Peyer's patch (tissue), 4 donors: ENCODE results near the gene STRN3.
"Not testable (repeated sequence)": the region's sequence is repeated elsewhere in the genome, so short reads cannot be mapped to it uniquely, and the experiment has no call there.

Experiments used
- POLR2A ChIP-seq, 2 donors: fragments of 450-650 bp; IDR thresholded peaks; one replicate each; pipeline ENCODE4 v1.5.1; 2017; ENCODE audit warnings: antibody characterized with exemption in 2 of 2, mild to moderate bottlenecking in 2 of 2, moderate library complexity in 2 of 2
- TF ChIP-seq, protein P1 (sequence below), 6 experiments: fragments of 450-650 bp in 4 of 6; fragments of 200-600 bp in 2 of 6; sonication (generic) in 1 of 6; IDR thresholded peaks; one replicate each; pipeline ENCODE4 v1.5.1; 2017 to 2019; ENCODE audit warnings: antibody characterized with exemption in 6 of 6, mild to moderate bottlenecking in 3 of 6, moderate library complexity in 1 of 6

- TF ChIP-seq, protein P1, sequence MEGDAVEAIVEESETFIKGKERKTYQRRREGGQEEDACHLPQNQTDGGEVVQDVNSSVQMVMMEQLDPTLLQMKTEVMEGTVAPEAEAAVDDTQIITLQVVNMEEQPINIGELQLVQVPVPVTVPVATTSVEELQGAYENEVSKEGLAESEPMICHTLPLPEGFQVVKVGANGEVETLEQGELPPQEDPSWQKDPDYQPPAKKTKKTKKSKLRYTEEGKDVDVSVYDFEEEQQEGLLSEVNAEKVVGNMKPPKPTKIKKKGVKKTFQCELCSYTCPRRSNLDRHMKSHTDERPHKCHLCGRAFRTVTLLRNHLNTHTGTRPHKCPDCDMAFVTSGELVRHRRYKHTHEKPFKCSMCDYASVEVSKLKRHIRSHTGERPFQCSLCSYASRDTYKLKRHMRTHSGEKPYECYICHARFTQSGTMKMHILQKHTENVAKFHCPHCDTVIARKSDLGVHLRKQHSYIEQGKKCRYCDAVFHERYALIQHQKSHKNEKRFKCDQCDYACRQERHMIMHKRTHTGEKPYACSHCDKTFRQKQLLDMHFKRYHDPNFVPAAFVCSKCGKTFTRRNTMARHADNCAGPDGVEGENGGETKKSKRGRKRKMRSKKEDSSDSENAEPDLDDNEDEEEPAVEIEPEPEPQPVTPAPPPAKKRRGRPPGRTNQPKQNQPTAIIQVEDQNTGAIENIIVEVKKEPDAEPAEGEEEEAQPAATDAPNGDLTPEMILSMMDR (IDR thresholded peaks at IDR 0.05) = not testable (repeated sequence)
- TF ChIP-seq POLR2A (IDR thresholded peaks at IDR 0.05) = not testable (repeated sequence)
Measured at GRCh38 chr14:30897121-30897520, 129.1 kb downstream of the STRN3 start.
